Inflammatory macrophage (primary cell): ENCODE data around the gene CELSR2.
"Not testable (repeated sequence)": the region's sequence is repeated elsewhere in the genome, so short reads cannot be mapped to it uniquely, and the experiment has no call there.

ENCODE experiments used
- DNase-seq, 2 donors: peaks; one replicate each; pipeline ENCODE4 v3.0.0-alpha.2; 2020 to 2022

CELSR2 gene

DNA sequence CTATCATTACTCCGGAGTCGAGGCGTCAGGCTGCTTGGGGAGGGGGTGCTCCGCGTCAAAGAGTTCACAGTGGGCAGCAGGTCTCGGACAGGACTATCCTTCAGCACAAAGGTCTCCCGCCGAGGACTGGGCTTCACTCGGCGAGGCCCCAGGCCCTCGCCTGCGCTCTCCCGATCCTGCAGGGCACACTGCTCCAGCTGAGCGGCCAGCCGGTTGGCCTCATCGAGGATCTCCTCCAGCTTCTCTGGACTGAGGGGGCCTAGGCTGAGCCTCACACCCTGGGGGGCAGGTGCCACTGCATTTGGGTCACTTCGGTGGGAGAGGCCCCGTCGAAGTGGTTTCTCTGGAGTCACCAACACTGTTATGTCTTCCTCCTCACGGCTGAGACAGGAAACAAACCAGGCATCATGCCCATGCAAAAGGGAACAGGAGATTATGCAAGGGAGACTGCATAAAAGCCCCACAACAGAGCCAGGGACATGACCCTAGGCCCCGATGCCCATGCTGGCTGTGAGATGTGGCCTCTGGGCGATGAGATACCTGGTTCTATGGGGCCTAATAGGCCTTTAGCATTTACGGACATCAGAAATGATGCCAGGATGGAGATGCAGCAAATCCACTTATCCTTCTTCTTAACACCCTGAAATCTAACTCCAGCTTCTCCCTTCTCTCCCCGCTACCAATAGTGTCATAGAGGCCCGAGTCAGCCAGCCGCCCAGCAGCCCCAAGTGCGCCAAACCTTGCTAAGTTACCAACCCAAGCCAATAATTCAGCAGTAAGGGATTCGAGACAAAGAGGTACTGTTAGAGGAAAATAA lies 32.5 kb downstream of the CELSR2 start:
- peak; percentile 57 to 62 for DNase-seq

GRCh38 chr1:109282497-109282951 lies 33.2 kb downstream of the CELSR2 start:
- DNase-seq = no peak

DNA sequence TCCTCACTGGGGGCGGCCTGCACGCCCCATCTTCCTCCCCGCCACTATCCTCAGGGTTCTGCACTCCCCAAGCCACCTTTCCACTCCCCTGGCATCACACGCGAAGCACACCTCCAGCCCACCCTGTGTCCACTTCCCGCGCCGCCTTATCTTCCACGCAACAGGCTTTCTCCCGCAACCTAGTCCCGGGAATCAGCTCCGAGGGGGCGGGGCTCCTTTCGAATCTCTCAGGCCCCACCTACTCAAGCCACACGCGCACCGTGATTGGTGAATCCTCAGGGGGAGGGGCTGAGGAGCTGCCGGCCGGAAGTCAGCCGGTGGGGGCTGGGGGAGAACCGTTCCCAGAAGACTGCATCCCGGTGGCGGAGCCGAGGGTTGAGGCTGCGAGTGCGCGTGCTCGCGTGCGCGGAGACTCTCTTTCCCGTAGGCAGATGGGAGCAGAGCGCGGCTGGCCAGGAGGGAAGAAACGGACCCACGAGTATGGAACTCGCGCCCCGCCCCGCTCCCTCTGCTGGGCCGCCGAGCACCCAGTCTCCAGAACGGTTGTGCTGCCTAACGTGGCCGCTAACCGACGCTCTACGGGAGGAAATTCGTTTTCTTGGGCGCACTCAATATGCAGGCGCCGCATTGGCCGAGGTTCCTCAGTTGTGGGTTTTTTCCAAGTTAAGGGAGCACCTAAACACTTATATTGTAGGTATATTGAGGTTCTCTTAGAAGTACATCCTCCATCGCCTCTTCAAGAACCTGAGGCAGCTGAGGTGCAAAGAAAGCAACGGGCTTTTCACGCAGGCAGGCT lies 33.8 kb downstream of the CELSR2 start, which contains the start of gene PSRC1:
TSS of gene PSRC1 (minus strand) at position 194 of the 796 bp plus-strand sequence.
- peak; percentile 93 to 95 for DNase-seq

- DNase-seq = no peak
Measured at GRCh38 chr1:109283748-109284600, 34.6 kb downstream of the CELSR2 start.

GRCh38 chr1:109286762-109287161 lies 37.4 kb downstream of the CELSR2 start:
- not testable (repeated sequence) for DNase-seq

DNA sequence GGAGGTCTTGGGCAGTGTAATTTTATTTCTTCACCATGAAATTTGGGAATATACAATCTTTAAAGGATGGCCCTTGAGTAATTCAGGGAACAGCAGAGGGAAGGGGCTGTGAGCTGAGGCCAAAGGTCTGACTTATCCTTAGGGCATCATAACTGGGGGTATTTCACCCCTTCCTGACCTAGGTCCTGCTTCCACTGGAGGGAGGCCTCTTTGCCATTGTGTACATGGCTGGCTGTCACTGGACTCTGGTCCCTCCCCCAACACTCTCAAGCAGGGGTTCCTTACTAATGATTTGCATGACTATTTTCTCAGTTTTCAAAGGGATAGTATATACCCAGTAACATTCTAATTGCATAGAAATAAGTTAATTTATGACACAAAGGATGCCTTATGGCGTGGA lies 40.8 kb downstream of the CELSR2 start:
- DNase-seq = no peak

GRCh38 chr1:109290998-109291397 lies 41.7 kb downstream of the CELSR2 start:
- DNase-seq = peak; percentile 63 to 77

DNA sequence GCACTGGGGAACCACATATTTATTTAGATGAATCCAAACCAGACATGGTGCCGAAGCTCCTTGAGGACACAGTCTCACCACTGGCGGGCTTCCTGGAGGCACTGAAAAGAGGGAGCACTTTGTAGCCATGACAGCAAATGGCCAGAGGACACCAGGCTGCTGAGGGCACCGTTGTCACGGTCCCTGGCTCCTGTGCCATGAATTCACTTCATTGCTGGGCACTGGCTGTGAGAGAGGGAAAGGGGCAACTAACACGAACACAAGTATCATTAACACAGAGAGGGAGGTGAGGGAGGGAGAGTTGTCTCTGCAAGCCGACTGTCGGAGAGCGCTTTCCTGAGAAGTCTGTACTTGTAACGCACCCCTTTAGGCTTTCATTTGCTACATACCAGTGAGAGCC lies 43.0 kb downstream of the CELSR2 start:
- no peak for DNase-seq

- no peak for DNase-seq
Measured at GRCh38 chr1:109293026-109293425, 43.7 kb downstream of the CELSR2 start.

- peak in 1 of 2 donors; percentile 13 for DNase-seq
Measured at GRCh38 chr1:109294481-109294880, 45.1 kb downstream of the CELSR2 start.

DNA sequence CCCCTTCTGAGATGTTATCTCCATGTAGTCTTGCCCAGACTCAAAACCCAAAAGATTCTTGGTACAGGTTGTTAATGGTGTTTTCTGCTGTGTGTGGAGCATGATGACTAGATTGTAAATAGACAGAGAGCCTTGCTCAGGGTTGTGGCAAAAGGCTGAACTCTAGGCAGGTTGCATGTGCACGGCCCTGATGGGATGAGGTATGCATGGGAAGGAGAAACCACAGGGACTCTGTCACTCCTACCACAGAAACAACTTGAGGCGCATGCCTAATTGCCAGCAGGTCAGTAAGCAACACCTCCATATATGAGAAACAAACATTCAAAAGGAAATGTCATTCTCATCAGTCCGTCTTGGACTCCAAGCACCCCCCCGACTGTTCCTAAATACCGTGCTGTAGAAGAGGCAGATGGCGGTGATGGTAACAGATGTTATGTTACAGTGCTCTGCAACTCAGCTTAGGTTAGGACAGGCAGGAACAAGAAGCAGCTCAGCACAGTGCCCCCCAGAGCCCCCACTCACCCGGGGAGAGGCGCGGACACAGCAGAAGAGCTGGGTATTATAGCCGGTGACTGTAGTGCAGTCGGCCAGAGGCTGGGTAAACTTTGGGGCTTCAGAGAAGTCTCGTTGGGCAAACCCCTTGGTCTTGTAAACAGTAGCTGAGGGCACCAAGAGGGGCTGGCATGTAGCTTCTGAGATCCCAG lies 46.5 kb downstream of the CELSR2 start:
- no peak for DNase-seq

DNA sequence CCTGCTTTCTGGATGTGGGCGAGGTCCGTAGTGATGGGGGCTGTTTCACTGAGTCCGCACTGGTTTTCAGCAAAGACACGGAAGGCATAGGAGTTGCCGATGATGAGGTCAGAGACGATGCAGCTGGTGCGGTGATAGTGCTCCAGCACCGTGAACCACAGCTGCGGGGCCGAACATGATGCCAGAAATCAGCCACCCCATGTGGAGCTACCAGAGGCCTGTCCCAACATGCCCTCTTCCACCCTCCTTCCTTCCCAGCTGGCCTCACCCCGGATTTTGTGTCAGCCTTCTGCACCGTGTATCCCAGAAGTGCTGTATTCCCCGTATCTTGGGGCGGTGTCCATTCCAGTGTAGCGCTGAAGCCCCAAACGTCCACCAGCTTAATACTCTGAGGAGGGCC lies 47.4 kb downstream of the CELSR2 start:
- no peak for DNase-seq

DNA sequence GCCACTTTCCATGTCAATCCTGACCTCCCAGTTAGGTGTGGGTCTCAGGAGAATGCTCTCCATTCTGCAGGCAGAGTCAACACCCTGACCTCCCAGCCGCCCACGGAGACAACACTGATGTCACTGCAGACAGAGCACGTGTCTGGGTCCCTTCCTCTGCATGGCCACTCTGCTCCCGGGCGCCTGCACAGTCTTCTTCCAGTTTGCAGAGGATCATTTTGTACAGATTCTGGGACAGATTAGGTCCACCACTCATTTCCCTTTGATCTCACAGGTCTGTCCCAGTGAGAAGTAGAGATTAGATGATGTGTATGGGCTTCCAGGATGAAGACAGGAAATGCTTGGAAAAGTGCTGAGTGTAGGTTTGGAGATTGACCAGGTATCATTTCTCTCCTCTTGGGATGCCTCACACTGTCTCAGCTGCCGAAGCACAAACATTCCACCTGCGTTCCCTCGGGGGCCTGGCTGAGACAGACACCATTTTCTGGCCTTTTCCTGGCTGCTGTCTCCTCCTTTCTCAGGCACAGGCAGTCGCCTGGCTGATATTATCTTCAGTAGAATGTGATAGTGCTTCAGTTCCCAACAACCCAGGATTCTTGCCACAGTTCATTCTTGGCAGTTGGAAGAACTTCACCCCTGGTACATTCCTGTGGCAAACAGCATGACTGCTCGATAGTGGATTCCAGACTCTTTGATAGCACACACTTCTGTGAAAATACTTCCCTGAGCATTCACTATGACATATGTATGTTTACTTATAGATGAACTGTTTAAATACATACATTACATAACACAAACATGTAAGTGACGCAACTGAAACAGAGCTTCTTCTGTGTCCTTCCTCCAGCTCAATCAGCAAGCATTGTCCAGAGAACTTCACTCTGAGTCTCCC lies 49.6 kb downstream of the CELSR2 start:
- DNase-seq = peak; percentile 57 to 76

- no peak for DNase-seq
Measured at GRCh38 chr1:109299558-109300343, 50.4 kb downstream of the CELSR2 start.

GRCh38 chr1:109300650-109301151 lies 51.4 kb downstream of the CELSR2 start:
- DNase-seq = no peak

- DNase-seq = no peak
Measured at GRCh38 chr1:109301874-109302273, 52.5 kb downstream of the CELSR2 start.

GRCh38 chr1:109304226-109304920 lies 55.0 kb downstream of the CELSR2 start:
- DNase-seq = no peak

DNA sequence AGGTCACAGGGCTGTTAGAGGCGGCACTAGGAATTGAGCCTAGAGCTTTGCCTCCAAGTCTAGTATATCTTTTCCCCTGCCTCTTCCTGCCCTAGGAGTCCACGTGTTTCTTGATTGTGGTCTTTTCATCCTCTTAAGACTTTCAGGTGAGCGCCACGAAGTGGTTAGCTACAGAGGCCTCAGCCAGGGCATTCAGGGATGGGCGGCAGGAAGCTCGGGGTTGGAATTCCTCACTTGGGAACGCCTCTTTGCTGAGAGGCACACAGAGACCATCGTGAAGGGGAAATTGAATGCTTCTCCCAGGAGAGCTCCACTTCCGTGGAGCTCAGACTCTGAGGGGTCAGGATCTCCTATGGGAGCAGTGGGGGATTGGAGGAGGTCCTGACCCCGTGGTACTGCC lies 56.7 kb downstream of the CELSR2 start:
- not testable (repeated sequence) for DNase-seq

GRCh38 chr1:109306832-109307273 lies 57.5 kb downstream of the CELSR2 start, which contains the start of gene MYBPHL:
TSS of gene MYBPHL (minus strand) at chr1:109307011. CDS start at chr1:109306991, 20 bp downstream.
- DNase-seq = no peak
